HepG2 (cell line): Measurements from ENCODE around the gene RMI2. TPM values are rescaled to one million over a fixed set of nuclear protein-coding genes. Genes with fewer than 3 reads are reported as not detected.
A peak's percentile ranks its signal among the peaks of the same experiment; 100 is the strongest.

Source experiments
- HIC2 ChIP-seq: sonication (generic); formaldehyde crosslinking; IDR thresholded peaks from 2 replicates; pipeline ENCODE4 v1.9.0; 2022; ENCODE audit warnings: low read depth, missing genetic modification reagents
- LBX2 ChIP-seq: sonication (generic); formaldehyde crosslinking; IDR thresholded peaks from 2 replicates; pipeline ENCODE4 v1.5.0; 2020; ENCODE audit warnings: missing genetic modification reagents, mild to moderate bottlenecking, borderline replicate concordance
- MED13 ChIP-seq: sonication (generic); formaldehyde crosslinking; IDR thresholded peaks from 2 replicates; pipeline ENCODE4 v1.5.0; 2020; ENCODE audit warnings: missing genetic modification reagents
- PAF1 ChIP-seq: IDR thresholded peaks from 2 replicates; pipeline ENCODE4 v1.6.1; 2016; ENCODE audit warnings: missing genetic modification reagents, missing compliant biosample characterization
- PREB ChIP-seq: sonication (generic); formaldehyde crosslinking; IDR thresholded peaks from 2 replicates; pipeline ENCODE4 v1.4.0; 2020; ENCODE audit warnings: missing genetic modification reagents
- RERE ChIP-seq: IDR thresholded peaks from 2 replicates; pipeline ENCODE4 v1.6.1; 2016; ENCODE audit warnings: low read depth, missing genetic modification reagents, missing compliant biosample characterization
- TCF12 ChIP-seq, 2 experiments: fragments of 450-650 bp in 1 of 2; sonication (generic) in 1 of 2; formaldehyde crosslinking in 1 of 2; IDR thresholded peaks; 2 replicates each; pipeline versions ENCODE4 v1.6.1 to v1.8.0; 2017 to 2022; ENCODE audit warnings: antibody characterized with exemption in 1 of 2, mild to moderate bottlenecking in 1 of 2, missing genetic modification reagents in 1 of 2, moderate library complexity in 1 of 2
- ZNF296 ChIP-seq: sonication (generic); formaldehyde crosslinking; conservative IDR thresholded peaks from 2 replicates; pipeline ENCODE4 v1.5.0; 2020; ENCODE audit warnings: mild to moderate bottlenecking, missing genetic modification reagents
- ZNF34 ChIP-seq: sonication (generic); formaldehyde crosslinking; IDR thresholded peaks from 2 replicates; pipeline ENCODE4 v1.4.0; 2020; ENCODE audit warnings: mild to moderate bottlenecking, missing genetic modification reagents, borderline replicate concordance
- ZNF607 ChIP-seq: sonication (generic); formaldehyde crosslinking; IDR thresholded peaks from 2 replicates; pipeline ENCODE4 v1.5.1; 2020; ENCODE audit warnings: missing genetic modification reagents, mild to moderate bottlenecking, borderline replicate concordance
- polyA plus RNA-seq, 8 experiments: library from polyadenylated mRNA; depleted of rRNA in 3 of 8; stranded (reverse) in 7 of 8; unstranded in 1 of 8; fragments of >200 nt; fragmentation: Illumina TruSeq in 4 of 8; extraction: Trizol in 4 of 8; gene quantifications; 2 replicates each; pipeline versions ENCODE4 v1.2.1 to v1.2.3, GENCODE V29; 2011 to 2016; ENCODE audit warnings: low read depth in 4 of 8, missing spikeins in 1 of 8, mixed read lengths in 1 of 8; ENCODE audit not compliant: insufficient read depth in 1 of 8
- total RNA-seq, 5 experiments: library from RNA; depleted of rRNA; stranded (reverse); fragments of >200 nt; fragmentation: Illumina TruSeq; extraction: Trizol; gene quantifications; 2 replicates each; pipeline ENCODE4 v1.2.3, GENCODE V29; 2016; ENCODE audit warnings: low read depth in 1 of 5

The RMI2 gene
- total and polyA plus RNA-seq, 2 of the 13 experiments (the other 11 are each of a cell fraction or from before 2014, with no cell fraction given): 24.5 to 55.7 TPM

- TF ChIP-seq LBX2 (no peak), RERE (CRISPR knock-in tag) (no peak), ZNF34 (CRISPR knock-in tag) (no peak), HIC2 (CRISPR knock-in tag) (peak; percentile 13), ZNF607 (CRISPR knock-in tag) (peak; percentile 84), PREB (no peak), PAF1 (no peak), ZNF296 (CRISPR knock-in tag) (no peak; the same call in 1 of the 2 replicates), TCF12 (IDR thresholded peaks at IDR 0.05) (no peak), TCF12 (CRISPR knock-in tag; IDR thresholded peaks at IDR 0.05) (peak; percentile 88; the same call in 1 of the 2 replicates), MED13 (CRISPR knock-in tag) (no peak)
Observed at GRCh38 chr16:11309895-11310633, 35.2 kb upstream of the RMI2 start (continued).
